ENCODE measurements around the gene PRKCE. TPM values are rescaled to one million over a fixed set of nuclear protein-coding genes. Genes with fewer than 3 reads are reported as not detected.

PRKCE gene
- total RNA-seq, 1 experiment from 2014 or later, result 2.4 TPM

DNA sequence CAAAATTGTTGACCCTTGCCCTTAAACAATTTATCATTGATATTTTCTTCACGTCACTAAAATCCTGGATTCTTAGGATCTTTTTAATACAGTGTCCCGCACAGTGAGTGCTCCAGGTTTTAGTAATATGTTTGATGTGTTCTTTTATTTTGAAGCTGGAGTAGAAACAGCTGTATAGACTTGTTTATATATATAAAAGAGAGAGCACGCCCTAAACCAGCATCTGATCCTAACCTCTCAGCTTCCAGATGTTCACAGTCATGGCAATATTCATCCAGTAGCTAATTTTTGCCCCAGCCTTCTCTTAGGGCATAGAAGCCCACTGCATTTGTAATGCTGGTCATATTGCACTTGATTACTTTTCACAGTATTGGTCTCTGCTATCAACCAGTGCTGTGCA lies 475.7 kb downstream of the PRKCE start:
- intact Hi-C loops (cut with micrococcal nuclease; ENCODE audit: unreplicated experiment), result no loop called here
- BruUV-seq (replicated peaks), result no TSS peak
- ChIA-PET CTCF (no interaction called here), POLR2A (ENCODE audit: low non-redundant PET) (no interaction called here)
- Histone ChIP-seq H3K27ac (ENCODE audit: low read depth, low read length, poor library complexity, severe bottlenecking) (no peak overlapping the region), H3K4me3 (ENCODE audit: low read depth, low read length, poor library complexity, severe bottlenecking) (no peak overlapping the region), H3K27me3 (replicated peaks; ENCODE audit: insufficient read depth, low read depth, low read length, poor library complexity) (no peaks in the 10 kb centered on the region), H3K36me3 (ENCODE audit: insufficient read depth, low read length, poor library complexity, severe bottlenecking) (no peaks in the 10 kb centered on the region), H3K9me3 (ENCODE audit: low read depth, low read length, poor library complexity, severe bottlenecking) (no peaks in the 10 kb centered on the region), H3K4me1 (ENCODE audit: insufficient read depth, low read length, poor library complexity, severe bottlenecking) (no peaks in the 10 kb centered on the region)
- TF ChIP-seq, protein P1, sequence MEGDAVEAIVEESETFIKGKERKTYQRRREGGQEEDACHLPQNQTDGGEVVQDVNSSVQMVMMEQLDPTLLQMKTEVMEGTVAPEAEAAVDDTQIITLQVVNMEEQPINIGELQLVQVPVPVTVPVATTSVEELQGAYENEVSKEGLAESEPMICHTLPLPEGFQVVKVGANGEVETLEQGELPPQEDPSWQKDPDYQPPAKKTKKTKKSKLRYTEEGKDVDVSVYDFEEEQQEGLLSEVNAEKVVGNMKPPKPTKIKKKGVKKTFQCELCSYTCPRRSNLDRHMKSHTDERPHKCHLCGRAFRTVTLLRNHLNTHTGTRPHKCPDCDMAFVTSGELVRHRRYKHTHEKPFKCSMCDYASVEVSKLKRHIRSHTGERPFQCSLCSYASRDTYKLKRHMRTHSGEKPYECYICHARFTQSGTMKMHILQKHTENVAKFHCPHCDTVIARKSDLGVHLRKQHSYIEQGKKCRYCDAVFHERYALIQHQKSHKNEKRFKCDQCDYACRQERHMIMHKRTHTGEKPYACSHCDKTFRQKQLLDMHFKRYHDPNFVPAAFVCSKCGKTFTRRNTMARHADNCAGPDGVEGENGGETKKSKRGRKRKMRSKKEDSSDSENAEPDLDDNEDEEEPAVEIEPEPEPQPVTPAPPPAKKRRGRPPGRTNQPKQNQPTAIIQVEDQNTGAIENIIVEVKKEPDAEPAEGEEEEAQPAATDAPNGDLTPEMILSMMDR (conservative IDR thresholded peaks at IDR 0.05; ENCODE audit: low read depth, low read length), result no peak
- TF ChIP-seq EZH2 (IDR thresholded peaks at IDR 0.05; ENCODE audit: borderline replicate concordance, low read depth, low read length, poor library complexity, severe bottlenecking), result no peak
- DNase-seq (ENCODE audit: low spot score), result no peak

DNA sequence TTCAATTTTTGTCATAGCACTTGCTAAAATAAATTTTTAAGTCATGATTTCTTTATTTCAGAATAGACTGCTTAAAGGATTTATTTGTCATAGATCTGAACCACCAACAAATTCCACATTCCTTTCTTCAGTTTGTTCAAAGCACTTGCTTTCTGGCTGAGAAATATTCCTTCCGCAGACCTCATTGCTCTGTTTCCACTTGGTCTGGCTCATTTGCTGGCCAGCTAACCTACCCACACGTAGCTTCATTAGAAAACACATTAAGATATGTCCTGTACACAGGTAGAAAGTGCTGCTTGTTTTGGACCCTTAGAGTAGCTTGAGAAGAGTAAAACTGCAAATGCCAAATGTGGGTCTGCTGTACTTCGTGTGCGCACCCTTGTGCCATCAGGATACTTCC lies 479.0 kb downstream of the PRKCE start:
- Histone ChIP-seq H3K9me3 (ENCODE audit: low read depth, low read length, poor library complexity, severe bottlenecking) (no peaks in the 10 kb centered on the region), H3K4me3 (ENCODE audit: low read depth, low read length, poor library complexity, severe bottlenecking) (no peak overlapping the region), H3K36me3 (ENCODE audit: insufficient read depth, low read length, poor library complexity, severe bottlenecking) (no peaks in the 10 kb centered on the region), H3K4me1 (ENCODE audit: insufficient read depth, low read length, poor library complexity, severe bottlenecking) (peaks cover 3% of the 10 kb centered on the region), H3K27ac (ENCODE audit: low read depth, low read length, poor library complexity, severe bottlenecking) (no peak overlapping the region), H3K27me3 (replicated peaks; ENCODE audit: insufficient read depth, low read depth, low read length, poor library complexity) (no peaks in the 10 kb centered on the region)
- POLR2A ChIA-PET (ENCODE audit: low non-redundant PET), result no interaction called here
- intact Hi-C loops (cut with micrococcal nuclease; ENCODE audit: unreplicated experiment), result no loop called here
- CTCF ChIA-PET, result no interaction called here
- TF ChIP-seq, protein P1 (conservative IDR thresholded peaks at IDR 0.05; ENCODE audit: low read depth, low read length), result no peak
- TF ChIP-seq EZH2 (IDR thresholded peaks at IDR 0.05; ENCODE audit: borderline replicate concordance, low read depth, low read length, poor library complexity, severe bottlenecking), result no peak
- no TSS peak for BruUV-seq (replicated peaks)
- DNase-seq (ENCODE audit: low spot score), result no peak

DNA sequence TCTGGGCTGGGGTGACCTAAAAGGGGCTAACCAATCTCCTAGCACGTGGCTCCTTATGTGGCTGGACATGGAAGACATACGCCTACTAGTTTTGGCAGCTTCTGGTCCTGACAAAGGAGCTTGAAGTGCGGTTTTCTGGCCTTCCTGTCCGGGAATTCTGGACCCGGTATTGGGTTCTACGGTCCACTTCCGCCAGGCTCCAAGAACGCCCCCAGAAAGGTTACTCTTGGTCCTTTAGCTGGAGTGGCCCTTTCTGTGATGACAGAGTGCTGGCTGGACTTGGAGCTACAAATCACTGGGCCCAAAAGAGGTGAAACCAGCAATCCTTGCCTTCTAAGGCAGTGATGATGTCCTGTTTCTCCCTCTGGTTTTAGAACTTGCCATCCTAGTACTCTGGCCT lies 481.5 kb downstream of the PRKCE start:
- Histone ChIP-seq H3K36me3 (ENCODE audit: insufficient read depth, low read length, poor library complexity, severe bottlenecking) (no peaks in the 10 kb centered on the region), H3K4me3 (ENCODE audit: low read depth, low read length, poor library complexity, severe bottlenecking) (no peak overlapping the region), H3K27ac (ENCODE audit: low read depth, low read length, poor library complexity, severe bottlenecking) (no peak overlapping the region), H3K4me1 (ENCODE audit: insufficient read depth, low read length, poor library complexity, severe bottlenecking) (peaks cover 3% of the 10 kb centered on the region), H3K27me3 (replicated peaks; ENCODE audit: insufficient read depth, low read depth, low read length, poor library complexity) (no peaks in the 10 kb centered on the region), H3K9me3 (ENCODE audit: low read depth, low read length, poor library complexity, severe bottlenecking) (no peaks in the 10 kb centered on the region)
- ChIA-PET CTCF (no interaction called here), POLR2A (ENCODE audit: low non-redundant PET) (no interaction called here)
- TF ChIP-seq, protein P1 (conservative IDR thresholded peaks at IDR 0.05; ENCODE audit: low read depth, low read length), result no peak
- no peak for TF ChIP-seq EZH2 (IDR thresholded peaks at IDR 0.05; ENCODE audit: borderline replicate concordance, low read depth, low read length, poor library complexity, severe bottlenecking)
- no TSS peak for BruUV-seq (replicated peaks)
- DNase-seq (ENCODE audit: low spot score), result no peak
- intact Hi-C loops (cut with micrococcal nuclease; ENCODE audit: unreplicated experiment), result no loop called here
